Measurements from ENCODE around the gene EXOC6.
"Not testable (repeated sequence)": the region's sequence is repeated elsewhere in the genome, so short reads cannot be mapped to it uniquely, and the experiment has no call there.

The EXOC6 gene

DNA sequence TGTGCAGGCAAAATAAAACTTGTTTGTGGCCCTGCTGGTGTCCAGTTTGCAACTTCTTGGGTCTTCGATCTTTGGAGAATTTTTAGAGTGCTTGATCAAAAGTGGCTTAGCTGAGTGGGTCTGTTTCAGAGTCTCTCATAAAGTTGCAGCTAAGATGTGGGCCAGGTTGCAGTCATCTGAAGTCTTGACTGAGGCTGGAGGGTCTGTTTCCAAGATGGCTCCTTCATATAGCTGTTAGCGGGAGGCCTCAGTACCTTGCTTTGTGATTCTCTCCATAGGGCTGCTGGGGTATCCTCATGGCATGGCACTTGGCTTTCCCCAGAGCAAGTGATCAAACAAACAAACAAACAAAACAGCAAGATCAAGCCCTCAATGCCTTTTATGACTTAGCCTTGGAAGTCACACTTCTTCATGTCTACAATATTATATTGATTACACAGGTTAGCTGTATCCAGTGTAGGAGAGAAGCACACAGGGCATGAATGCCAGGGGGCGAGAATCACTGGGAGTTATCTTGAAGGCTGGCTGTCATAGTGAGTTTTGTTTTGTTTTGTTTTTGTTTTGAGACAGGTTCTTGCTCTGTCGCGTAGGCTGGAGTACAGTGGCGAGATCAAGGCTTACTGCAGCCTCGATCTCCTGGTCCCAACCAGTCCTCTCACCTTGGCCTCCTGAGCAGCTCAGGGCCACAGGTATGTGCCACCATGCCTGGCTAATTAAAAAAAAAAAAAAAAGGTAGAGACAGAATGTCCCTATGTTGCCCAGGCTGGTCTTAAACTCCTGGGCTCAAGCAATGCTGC lies 235.6 kb downstream of the EXOC6 start:
- DNase-seq = no peak

DNA sequence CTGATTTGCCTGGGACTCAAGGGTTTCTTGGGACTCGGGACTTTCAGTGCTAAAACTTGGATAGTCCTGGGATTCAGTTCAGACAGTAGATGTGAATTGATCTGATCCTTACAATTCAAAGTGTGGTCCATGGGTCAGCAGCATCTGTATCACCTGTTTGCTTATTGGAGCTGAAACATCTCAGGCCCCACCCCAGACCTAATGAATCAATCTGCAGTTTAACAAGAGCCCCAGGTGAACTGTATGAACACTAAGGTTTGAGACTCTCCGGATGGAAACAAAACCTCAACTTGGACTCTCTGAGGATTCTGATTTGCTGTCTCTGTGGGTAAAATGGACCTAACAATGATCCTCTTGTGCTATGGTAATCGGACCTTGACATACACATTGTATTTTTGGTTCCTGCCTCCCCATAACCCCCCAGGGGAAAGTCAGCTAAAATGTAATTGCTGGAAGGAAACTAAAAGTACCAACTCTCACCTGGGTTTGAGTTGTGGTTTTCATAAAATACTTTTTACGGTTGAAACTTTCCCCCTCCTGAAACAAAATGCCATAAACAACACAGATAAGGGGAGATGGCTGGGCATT lies 237.0 kb downstream of the EXOC6 start:
- DNase-seq = no peak

DNA sequence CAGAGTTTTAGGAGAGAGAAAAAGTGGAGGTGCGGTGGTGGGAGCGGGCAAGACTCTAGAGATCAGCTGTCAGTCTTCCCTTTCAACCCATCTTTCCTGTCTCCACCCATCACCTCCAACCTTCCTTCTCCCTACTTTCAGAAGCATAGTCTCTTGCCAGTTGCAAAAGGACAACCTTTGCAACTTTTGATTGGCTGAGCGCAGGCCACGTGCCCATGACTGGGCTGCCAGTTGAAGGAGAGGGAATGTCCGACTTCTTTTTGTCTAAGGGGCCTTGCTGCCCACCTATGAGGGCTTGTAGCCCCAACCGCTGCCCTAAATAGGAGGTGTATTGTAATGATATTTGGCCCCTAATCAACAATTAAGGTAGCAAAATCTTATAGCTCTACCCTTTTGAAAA lies 238.0 kb downstream of the EXOC6 start:
- DNase-seq = no peak

DNA sequence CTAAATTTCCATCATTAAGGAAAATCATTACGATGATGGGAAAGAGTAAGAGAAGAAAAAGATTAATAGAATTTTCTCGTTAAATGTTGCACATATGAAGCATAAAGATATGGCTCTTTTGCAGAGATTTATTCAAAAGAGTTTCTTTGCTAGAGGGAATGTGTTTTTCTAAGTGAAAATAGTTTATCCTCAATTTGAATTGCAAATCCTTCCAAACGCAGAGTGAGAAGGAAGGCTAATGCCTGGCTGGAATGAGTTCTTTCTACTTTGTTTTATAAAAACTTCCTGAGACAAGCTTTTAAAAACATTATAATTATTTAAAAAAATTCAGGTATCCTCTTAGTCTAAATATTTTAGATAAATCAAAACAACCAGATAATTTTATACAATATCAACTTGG lies 239.5 kb downstream of the EXOC6 start:
- no peak for DNase-seq

DNA sequence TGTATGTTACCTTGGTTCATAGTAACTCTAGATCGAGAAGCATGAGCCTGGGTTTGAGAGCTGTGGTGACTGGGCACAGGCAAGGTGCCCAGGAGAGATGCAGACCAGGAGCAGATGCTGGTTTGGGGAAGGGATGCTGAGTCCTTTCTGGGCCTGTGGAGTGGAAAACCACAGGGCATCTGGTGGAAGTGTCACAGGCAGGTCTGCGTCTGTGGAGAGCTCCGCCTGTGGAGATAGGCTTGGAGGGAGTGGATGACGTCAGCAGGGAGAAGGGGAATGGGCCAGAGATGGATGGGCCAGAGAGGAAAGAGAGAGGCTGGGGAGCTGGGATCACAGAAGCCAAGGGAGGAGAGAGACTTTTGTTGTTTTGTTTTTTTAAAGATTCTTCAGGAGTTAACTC lies 240.1 kb downstream of the EXOC6 start:
- no peak for DNase-seq

DNA sequence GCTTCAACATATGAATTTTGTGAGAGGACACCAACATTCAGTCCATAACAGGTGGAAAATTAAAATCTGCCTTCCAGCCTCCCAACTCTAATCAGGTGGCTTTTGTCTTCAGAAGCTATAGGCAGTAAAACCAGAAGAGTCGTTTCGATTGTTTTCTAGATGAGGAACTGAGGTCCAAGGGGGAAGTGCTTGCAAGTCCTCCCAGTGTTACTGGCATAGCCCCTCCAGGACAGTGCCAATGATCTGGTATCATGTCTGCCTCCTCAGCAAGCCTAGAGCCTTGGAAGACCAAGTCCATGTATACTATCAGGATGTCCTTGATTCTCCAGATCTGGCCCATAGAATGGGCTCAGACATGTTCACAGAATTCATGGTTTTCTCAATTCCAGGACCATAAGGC lies 242.3 kb downstream of the EXOC6 start:
- no peak for DNase-seq

DNA sequence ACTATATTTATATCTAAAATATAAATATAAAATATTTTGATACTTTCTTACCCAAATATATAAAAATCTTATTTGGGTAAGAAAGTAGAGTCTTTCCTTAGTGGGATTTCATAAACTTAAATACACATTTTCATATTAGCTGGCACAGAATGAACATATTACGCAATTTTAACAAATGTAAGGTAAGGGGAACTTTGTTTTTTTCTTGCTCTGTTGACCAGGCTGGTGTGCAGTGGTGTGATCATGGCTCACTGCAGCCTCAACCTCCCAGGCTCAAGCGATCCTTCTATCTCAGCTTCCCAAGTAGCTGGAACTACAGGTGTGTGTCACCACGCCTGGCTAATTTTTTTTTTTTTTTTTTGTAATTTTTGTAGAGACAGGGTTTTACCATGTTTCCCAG lies 243.6 kb downstream of the EXOC6 start:
- DNase-seq = no peak

DNA sequence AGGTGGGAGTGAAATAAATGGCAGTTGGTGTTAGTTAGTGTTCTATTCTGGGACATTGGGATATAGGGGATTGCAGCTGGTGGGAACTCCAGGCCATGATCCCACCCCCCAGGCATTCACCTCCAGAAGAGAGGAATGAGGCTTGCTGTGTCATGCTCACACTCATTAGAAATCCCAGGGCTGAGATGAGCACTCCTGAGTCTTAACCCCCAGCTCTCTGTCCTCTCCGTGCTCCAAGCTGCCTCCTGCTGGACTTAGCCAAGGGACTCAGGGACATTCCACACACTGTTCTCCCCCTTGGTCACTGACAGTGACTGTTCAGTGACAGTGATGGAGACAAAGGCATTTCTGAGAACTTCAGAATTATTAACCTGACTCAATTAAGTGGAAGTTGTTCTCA lies 246.9 kb downstream of the EXOC6 start:
- DNase-seq = no peak

DNA sequence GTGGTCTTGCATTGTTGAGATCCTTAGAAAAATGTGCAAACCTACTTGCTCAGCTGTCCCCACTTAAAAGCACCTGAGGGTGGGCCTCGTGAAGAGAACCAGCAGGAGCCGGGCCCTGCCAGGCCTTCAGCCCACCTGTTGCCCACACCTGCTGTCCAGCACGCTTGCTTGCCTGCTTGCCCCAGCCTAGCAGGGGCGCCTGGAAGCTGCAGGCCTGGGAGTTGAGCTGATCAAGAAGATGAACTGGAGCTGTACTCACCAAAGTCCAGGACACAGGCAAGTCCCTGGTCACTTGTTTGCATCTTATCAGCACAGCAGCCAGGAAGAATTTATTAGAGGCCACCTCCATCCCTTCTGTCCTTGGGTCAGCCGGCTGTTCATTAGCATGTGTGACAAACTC lies 248.6 kb downstream of the EXOC6 start:
- no peak for DNase-seq

DNA sequence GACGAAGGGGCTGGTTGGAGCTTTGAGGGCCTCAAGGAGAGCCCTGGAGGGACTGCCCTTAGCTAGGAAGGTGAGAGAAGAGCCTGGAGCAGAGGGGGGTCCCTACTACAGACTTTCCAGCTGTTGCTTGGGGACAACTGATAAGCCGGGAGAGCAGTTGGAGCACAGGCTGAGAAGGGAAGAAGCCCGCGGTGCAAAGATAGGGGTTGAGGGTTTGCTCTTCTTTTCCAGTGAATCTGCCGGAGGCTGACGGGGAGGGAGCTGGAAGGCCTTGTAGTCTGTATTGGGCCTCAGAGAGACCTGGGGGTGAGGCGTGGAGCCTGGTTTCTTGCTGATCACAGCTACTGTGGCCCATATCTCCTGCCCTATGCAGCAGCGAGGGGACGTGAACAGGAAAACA lies 249.1 kb downstream of the EXOC6 start:
- no peak for DNase-seq

DNA sequence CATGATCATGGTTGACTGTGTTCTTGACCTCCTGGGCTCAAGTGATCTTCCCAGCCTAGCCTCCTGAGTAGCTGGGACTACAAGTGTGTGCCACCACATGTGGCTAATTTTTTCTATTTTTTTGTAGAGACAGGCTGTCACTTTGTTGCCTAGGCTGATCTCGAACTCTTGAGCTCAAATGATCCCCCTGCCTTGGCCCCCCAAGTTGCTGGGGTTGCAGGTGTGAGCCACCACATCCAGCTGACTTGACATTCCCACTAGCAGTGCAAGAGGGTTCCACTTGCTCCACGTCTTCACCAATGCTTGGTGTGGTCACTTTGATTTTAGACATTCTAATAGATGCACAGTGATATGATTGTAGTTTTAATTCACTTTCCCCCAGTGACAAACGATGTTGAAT lies 250.5 kb downstream of the EXOC6 start:
- DNase-seq = no peak

DNA sequence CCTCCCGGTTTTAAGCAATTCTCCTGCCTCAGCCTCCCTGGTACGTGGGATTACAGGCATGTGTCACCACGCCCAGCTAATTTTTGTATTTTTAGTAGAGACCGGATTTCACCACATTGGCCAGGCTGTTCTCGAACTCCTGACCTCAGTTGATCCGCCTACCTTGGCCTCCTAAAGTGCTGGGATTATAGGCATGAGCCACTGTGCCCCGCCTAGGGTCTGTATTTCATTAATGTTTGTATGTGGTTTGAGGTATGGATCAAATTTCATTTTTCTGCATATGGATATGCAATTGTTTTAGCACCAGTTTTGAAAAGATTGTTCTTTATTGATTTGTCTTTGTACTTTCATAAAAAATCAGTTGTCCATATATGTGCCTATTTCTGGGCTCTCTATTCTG lies 251.3 kb downstream of the EXOC6 start:
- no peak for DNase-seq

DNA sequence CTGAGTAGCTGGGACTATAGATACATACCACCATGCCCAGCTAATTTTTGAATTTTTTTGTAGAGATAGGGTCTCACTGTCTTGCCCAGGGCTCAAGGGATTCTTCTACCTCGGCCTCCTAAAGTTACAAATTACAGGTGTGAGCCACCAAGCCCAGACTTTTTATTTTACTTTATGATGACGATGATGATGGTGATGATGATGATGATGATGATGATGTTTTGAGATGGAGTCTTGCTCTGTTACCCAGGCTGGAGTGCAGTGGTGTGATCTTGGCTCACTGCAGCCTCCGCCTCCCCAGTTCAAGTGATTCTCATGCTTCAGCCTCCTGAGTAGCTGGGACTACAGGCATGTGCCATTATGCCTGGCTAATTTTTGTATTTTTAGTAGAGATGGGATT lies 252.8 kb downstream of the EXOC6 start:
- DNase-seq = not testable (repeated sequence)

DNA sequence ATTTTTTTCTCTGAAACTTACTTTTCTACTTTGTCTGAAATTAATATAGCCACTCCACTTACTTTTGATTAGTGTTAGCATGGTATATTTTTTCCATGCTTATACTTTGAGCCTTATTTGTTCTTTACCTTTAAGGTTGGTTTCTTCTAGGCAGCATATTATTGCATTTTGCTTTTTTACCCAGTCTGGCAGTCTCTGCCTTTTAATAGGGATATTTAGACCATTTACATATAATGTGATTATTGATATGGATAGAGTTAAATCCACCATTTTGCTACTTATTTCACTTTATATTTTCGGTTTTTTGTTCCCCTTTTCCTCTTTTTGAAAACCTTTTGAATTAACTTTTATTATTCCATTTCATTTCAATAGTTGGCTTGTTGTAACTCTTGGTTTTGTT lies 255.6 kb downstream of the EXOC6 start:
- no peak for DNase-seq

DNA sequence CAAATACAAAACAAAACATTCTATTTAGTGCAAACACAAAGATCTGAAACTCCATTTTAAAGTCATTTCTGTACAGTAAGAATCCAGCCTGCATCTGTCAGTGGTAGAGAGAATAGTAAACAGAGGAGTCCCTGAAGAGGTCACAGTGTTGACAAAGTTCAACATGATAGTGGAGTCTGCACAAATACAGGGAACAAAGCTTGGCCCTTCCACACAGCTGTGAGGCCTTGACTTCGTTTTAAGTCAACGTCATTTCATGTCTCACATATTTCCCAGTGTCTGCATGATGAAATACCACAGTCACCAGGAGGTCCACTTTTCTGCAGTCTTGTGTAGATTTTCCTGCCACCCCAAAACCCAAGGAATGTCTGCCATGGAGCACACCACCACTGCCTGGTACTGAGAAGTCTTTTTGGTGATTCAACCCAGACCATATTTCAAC lies 258.3 kb downstream of the EXOC6 start:
- DNase-seq = no peak

All from CD4-positive, alpha-beta T cell treated with Interleukin-10 for 1 hour (primary cell).